HG02623 (cell line): ENCODE measurements around the gene SELENOS.
A peak's percentile ranks its signal among the peaks of the same experiment; 100 is the strongest.
"Not testable (repeated sequence)": the region's sequence is repeated elsewhere in the genome, so short reads cannot be mapped to it uniquely, and the experiment has no call there.

ENCODE experiments used
- ATAC-seq: cut with Tn5 transposase; IDR thresholded peaks from one replicate; pipeline ENCODE4 v1.9.1; 2021; ENCODE audit warnings: moderate library complexity; ENCODE audit not compliant: unreplicated experiment

The SELENOS gene

GRCh38 chr15:101310161-101310480 is 32.8 kb upstream of the SELENOS start:
- no peak for ATAC-seq

GRCh38 chr15:101309436-101310160 is 32.3 kb upstream of the SELENOS start:
- no peak for ATAC-seq

GRCh38 chr15:101308604-101309435 is 31.5 kb upstream of the SELENOS start:
- ATAC-seq = no peak

GRCh38 chr15:101307897-101308603 is 30.8 kb upstream of the SELENOS start:
- ATAC-seq = no peak

GRCh38 chr15:101307048-101307896 is 30.0 kb upstream of the SELENOS start:
- ATAC-seq = no peak

- no peak for ATAC-seq
Measured at GRCh38 chr15:101306341-101307047, 29.2 kb upstream of the SELENOS start.

- no peak for ATAC-seq
Measured at GRCh38 chr15:101305820-101306255, 28.6 kb upstream of the SELENOS start.

- ATAC-seq = no peak
Measured at GRCh38 chr15:101303408-101303807, 26.1 kb upstream of the SELENOS start.

- no peak for ATAC-seq
Measured at GRCh38 chr15:101296418-101297405, 19.4 kb upstream of the SELENOS start.

GRCh38 chr15:101295607-101296161 is 18.4 kb upstream of the SELENOS start:
- ATAC-seq = no peak

GRCh38 chr15:101294731-101295606 is 17.7 kb upstream of the SELENOS start, which contains the start of gene SNRPA1:
Gene SNRPA1, minus strand, starts transcription at chr15:101295248. Its CDS starts 70 bp downstream, at chr15:101295178.
- ATAC-seq = peak; percentile 69

- ATAC-seq = no peak
Measured at GRCh38 chr15:101293122-101293521, 15.8 kb upstream of the SELENOS start.

GRCh38 chr15:101288905-101289513 is 11.7 kb upstream of the SELENOS start:
- no peak for ATAC-seq

- not testable (repeated sequence) for ATAC-seq
Measured at GRCh38 chr15:101287342-101287741, 10.1 kb upstream of the SELENOS start.

- no peak for ATAC-seq
Measured at GRCh38 chr15:101286471-101287114, 9.3 kb upstream of the SELENOS start.

GRCh38 chr15:101283931-101284330 is 6.6 kb upstream of the SELENOS start:
- no peak for ATAC-seq

- ATAC-seq = no peak
Measured at GRCh38 chr15:101280007-101280406, 2.7 kb upstream of the SELENOS start.
